Ascending aorta (tissue), 2 donors: ENCODE results near the gene SLC22A12. TPM values are rescaled to one million over a fixed set of nuclear protein-coding genes. Genes with fewer than 3 reads are reported as not detected.

ENCODE experiments used
- DNase-seq, 2 donors: peaks; one replicate each; pipeline ENCODE4 v3.0.0-alpha.2; 2019; ENCODE audit warnings: low spot score in 2 of 2
- H3K27ac ChIP-seq, 2 donors: fragments of 200-600 bp; sonication (generic); one replicate each; pipeline ENCODE4 v1.5.1; 2016 to 2017; ENCODE audit warnings: mild to moderate bottlenecking in 1 of 2
- H3K27me3 ChIP-seq: fragments of 200-600 bp; sonication (generic); one replicate; pipeline ENCODE4 v1.5.1; 2017
- H3K36me3 ChIP-seq, 2 donors: fragments of 200-600 bp; sonication (generic); one replicate each; pipeline ENCODE4 v1.5.1; 2016
- H3K4me1 ChIP-seq, 2 donors: fragments of 200-600 bp; sonication (generic); one replicate each; pipeline ENCODE4 v1.5.1; 2016 to 2017; ENCODE audit warnings: mild to moderate bottlenecking in 1 of 2
- H3K4me3 ChIP-seq, 2 donors: fragments of 200-600 bp; sonication (generic); one replicate each; pipeline ENCODE4 v1.5.1; 2016 to 2017; ENCODE audit warnings: mild to moderate bottlenecking in 1 of 2
- H3K9me3 ChIP-seq, 2 donors: fragments of 200-600 bp; sonication (generic); one replicate each; pipeline ENCODE4 v1.5.1; 2016
- intact Hi-C: fragments of 100-400 bp; cut with DNase I; formaldehyde crosslinking; loops from one replicate; pipeline ENCODE4 v1.15.1; 2023
- total RNA-seq: library from RNA; depleted of rRNA; stranded (reverse); fragments of >200 nt; gene quantifications from one replicate; pipeline ENCODE4 v1.1.0, GENCODE V29; 2016
- TF ChIP-seq, protein P1 (sequence below), 3 experiments: fragments of 200-600 bp in 2 of 3; fragments of 450-650 bp in 1 of 3; sonication (generic) in 2 of 3; IDR thresholded peaks; one replicate each; pipeline ENCODE4 v1.5.1; 2016 to 2019; ENCODE audit warnings: antibody characterized with exemption in 3 of 3, mild to moderate bottlenecking in 1 of 3, moderate library complexity in 1 of 3

The SLC22A12 gene
- total RNA-seq, 1 donor from 2014 or later: not detected

DNA sequence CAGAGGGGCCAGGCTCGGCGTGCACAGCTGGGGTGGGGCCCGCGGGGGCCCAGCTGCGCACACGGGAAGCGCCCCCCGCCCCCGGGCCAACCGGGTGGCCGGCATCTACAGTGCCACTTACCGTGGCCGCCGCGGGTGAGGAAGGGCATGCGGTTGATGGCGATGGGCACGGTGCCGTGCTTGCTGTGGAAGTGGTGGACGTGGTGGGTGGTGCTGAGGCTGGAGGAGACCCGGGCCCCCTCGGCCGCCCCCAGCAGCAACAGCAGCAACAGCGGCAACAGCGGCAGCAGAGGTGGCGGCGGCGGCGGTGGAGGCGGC, 51.4 kb downstream of the SLC22A12 start:
- TF ChIP-seq, protein P1, sequence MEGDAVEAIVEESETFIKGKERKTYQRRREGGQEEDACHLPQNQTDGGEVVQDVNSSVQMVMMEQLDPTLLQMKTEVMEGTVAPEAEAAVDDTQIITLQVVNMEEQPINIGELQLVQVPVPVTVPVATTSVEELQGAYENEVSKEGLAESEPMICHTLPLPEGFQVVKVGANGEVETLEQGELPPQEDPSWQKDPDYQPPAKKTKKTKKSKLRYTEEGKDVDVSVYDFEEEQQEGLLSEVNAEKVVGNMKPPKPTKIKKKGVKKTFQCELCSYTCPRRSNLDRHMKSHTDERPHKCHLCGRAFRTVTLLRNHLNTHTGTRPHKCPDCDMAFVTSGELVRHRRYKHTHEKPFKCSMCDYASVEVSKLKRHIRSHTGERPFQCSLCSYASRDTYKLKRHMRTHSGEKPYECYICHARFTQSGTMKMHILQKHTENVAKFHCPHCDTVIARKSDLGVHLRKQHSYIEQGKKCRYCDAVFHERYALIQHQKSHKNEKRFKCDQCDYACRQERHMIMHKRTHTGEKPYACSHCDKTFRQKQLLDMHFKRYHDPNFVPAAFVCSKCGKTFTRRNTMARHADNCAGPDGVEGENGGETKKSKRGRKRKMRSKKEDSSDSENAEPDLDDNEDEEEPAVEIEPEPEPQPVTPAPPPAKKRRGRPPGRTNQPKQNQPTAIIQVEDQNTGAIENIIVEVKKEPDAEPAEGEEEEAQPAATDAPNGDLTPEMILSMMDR (IDR thresholded peaks at IDR 0.05): no peak
- Histone ChIP-seq H3K36me3 (no peaks in the 10 kb centered on the region), H3K9me3 (no peaks in the 10 kb centered on the region), H3K27me3 (no peaks in the 10 kb centered on the region), H3K27ac (no peak overlapping the region), H3K4me3 (peak overlapping the region; percentile 46 to 69), H3K4me1 (peaks cover 4 to 8% of the 10 kb centered on the region in 2 donors)
- DNase-seq: no peak
- intact Hi-C loops: no loop called here

DNA sequence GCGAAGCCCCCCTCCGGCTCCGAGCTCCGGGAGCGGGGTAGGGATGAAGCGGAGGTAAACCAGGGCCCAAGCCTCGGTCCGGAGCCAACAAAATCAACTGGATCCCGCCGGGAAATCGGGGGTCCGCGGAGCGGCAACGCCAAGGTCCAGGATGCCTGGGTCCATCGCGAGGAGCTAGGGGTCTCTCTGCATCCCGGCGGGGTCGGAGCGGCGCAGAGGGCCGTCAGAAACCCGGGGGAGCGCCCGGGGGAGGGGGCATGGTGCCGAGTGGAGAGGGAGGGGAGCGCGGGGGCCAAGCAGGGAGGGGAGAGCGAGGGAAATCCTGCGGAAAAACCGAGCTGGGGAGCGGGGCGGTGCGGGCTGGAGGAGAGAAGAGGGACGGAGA, 51.8 kb downstream of the SLC22A12 start:
- Histone ChIP-seq H3K36me3 (no peaks in the 10 kb centered on the region), H3K4me3 (peak overlapping the region; percentile 46 to 69), H3K27me3 (no peaks in the 10 kb centered on the region), H3K9me3 (no peaks in the 10 kb centered on the region), H3K4me1 (peaks cover 4 to 8% of the 10 kb centered on the region in 2 donors), H3K27ac (no peak overlapping the region)
- TF ChIP-seq, protein P1 (IDR thresholded peaks at IDR 0.05): no peak
- intact Hi-C loops: no loop called here
- DNase-seq: no peak

DNA sequence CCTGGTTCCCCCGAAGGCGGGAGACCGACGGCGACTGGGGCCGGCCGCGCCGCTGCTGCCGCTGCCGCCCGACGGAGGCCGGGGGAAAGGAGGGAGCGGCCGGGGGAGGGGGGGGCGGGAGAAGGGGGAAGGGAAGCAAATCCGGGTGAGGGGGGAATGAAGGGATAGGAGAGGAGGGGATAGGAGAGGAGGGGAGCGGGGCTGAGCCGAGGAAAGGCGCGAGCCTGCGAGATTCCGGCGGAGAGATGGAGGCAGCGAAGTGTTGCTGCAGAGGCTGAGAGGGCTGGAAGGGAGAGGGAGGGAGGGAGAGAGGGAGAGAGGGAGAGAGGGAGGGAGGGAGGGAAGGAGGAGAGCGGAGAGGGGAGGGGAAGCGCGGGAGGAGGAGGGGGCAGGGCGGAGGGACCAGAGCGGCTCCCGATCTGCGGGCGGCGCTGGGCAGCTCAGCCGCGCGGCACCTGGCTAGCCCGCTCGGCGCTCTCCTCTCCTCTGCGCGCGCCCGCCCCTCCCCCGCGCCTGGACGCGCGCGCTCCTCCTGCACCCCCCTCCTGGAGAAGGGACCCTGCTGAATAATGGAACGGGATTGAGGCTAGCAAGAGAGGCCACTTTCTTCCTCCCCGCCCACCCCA, 52.3 kb downstream of the SLC22A12 start:
- peak overlapping the region; percentile 46 to 69 for H3K4me3 ChIP-seq
- no peaks in the 10 kb centered on the region for H3K27me3 ChIP-seq
- peaks cover 2 to 4% of the 10 kb centered on the region in 2 donors for H3K4me1 ChIP-seq
- H3K27ac ChIP-seq: no peak overlapping the region
- H3K36me3 ChIP-seq: no peaks in the 10 kb centered on the region
- intact Hi-C loops: no loop called here
- DNase-seq: no peak
- TF ChIP-seq, protein P1 (IDR thresholded peaks at IDR 0.05): no peak
- no peaks in the 10 kb centered on the region for H3K9me3 ChIP-seq

DNA sequence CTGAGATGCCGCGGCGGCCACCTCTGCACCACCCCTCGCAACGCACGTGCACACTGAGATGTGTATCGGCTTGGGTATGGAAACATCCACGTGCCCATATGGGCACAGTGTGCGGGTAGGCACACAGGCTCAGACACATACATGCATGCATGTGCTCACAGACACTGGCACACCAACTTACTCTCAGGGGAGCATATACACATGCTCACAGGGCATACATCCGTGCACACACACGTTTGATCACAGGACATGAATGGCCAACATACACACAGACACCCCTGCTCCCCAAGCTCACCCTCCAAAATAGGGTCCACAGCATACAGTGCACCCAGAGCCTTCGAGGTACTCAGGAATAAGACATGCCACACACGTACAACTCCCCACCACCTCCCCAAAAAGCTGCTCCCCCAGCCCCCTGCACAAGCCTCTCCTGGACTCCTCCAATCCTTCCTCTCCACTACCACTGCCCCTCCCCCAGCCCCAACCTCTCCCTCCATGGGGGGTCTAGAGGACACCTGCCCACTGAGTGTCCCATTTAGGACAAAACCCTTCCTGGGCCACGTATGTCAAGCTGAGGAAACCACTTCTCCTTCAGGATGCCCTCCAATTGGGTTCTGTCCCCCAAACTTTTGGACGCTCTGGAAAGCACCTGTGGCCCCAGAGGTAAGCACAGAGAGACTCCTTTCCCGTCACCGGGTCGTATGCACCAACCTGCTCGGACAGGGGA, 53.1 kb downstream of the SLC22A12 start:
- H3K9me3 ChIP-seq: no peaks in the 10 kb centered on the region
- peaks cover 0 to 4% of the 10 kb centered on the region in 2 donors for H3K4me1 ChIP-seq
- DNase-seq: no peak
- H3K27ac ChIP-seq: no peak overlapping the region
- no peaks in the 10 kb centered on the region for H3K36me3 ChIP-seq
- intact Hi-C loops: no loop called here
- H3K27me3 ChIP-seq: no peaks in the 10 kb centered on the region
- TF ChIP-seq, protein P1 (IDR thresholded peaks at IDR 0.05): no peak
- peak overlapping the region; percentile 46 to 69 for H3K4me3 ChIP-seq

DNA sequence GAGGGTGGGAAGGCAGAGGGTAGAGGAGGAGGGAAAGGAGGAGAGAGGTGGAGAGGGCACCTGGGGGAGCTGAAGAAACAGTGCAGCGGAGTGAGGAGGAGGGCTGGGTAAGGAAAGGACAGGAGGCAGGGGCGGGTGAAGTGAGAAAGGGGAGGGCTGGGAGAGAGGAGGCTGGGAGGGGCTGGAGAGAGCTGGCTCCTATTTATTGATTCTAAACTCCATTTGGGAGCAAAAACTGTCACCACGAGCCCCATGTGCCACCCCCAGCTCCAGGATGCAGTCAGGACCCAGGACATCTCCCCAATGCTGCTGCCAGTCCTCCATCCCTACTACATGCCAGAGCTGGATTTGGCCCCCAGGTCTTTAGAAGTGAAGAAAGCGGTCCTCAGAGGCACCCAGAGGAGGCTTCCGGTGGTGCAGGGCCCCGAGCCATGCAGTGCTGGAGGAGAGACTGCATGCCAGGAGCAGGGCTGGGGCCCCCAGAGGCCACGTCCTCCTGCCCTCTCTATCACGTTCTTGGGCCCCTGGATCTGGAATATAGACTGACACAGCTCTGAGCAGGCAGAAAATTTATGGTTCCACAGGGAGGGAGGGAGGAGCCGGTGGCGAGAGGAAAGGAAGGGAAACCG, 53.7 kb downstream of the SLC22A12 start:
- TF ChIP-seq, protein P1 (IDR thresholded peaks at IDR 0.05): peak in 1 of 3 experiments; percentile 9
- peaks cover 0 to 4% of the 10 kb centered on the region in 2 donors for H3K4me1 ChIP-seq
- H3K4me3 ChIP-seq: no peak overlapping the region
- no peak for DNase-seq
- no peaks in the 10 kb centered on the region for H3K36me3 ChIP-seq
- no peak overlapping the region for H3K27ac ChIP-seq
- no peaks in the 10 kb centered on the region for H3K9me3 ChIP-seq
- no peaks in the 10 kb centered on the region for H3K27me3 ChIP-seq
- intact Hi-C loops: no loop called here
